Astrocyte of the cerebellum (primary cell): ENCODE measurements around the gene BCL3.
A peak's percentile ranks its signal among the peaks of the same experiment; 100 is the strongest.

Experiments used
- DNase-seq: peaks from one replicate; pipeline ENCODE4 v3.0.0-alpha.2; 2011; ENCODE audit warnings: low read depth
- H3K4me3 ChIP-seq: 2 replicates; pipeline ENCODE4 v1.5.1; 2011; ENCODE audit warnings: mild to moderate bottlenecking, low read depth, low read length, moderate library complexity
- in situ Hi-C: cut with HindIII; loops from 2 replicates; pipeline ENCODE4 v1.10.0; 2017; ENCODE audit warnings: low sequenced_read_pairs
- TF ChIP-seq, protein P1 (sequence below): IDR thresholded peaks from 2 replicates; pipeline ENCODE4 v1.5.1; 2012; ENCODE audit warnings: low read length, low read depth, moderate library complexity, mild to moderate bottlenecking; ENCODE audit errors: missing control alignments

BCL3 gene

DNA sequence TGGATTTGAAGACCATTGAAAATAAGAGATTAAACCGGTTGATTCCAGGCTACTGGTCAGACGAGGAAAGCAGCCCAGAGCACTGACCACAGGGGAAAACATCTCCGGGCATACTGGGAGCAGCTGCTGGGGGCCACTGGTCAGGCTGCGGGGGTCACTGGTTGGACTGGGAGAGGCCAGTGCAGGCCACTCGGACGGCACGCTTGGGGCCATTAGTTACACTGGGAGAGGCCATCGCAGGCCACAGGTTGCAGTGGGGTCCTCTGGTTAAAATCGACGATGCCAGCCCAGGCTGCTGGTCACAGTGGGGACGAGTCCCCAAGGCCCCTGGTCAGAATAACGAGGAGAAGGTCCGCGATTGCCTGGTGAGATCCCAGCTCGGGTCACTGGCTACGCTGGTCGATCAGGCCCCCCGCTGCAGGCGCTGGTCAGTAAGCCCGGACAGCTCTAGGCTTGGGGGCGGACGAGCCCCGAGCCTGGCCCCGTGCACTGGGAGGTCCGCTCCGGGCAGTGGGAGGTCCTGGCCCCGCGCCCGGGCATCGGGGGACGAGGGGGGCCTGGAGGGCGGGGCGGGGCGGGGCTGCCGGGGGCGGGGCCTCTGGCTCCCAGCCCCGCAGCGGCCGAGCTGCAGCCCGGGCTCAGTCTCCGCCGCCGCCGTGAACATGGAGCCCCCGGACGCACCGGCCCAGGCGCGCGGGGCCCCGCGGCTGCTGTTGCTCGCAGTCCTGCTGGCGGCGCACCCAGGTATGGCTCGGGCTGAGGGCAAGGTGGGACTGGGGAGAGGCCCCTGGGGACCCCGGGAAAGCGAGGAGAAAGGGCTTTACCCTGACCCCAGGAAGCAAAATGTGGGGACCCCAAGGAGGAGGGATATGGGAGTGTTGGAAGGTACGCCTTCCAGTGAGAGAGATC is 60.2 kb downstream of the BCL3 start, which contains the start of gene BCAM:
TSS of gene BCAM (plus strand) at position 641 of the 909 bp plus-strand sequence. CDS start at position 663, 22 bp downstream.
- H3K4me3 ChIP-seq = peak within 1 kb of the TSS; percentile 60
- TF ChIP-seq, protein P1, sequence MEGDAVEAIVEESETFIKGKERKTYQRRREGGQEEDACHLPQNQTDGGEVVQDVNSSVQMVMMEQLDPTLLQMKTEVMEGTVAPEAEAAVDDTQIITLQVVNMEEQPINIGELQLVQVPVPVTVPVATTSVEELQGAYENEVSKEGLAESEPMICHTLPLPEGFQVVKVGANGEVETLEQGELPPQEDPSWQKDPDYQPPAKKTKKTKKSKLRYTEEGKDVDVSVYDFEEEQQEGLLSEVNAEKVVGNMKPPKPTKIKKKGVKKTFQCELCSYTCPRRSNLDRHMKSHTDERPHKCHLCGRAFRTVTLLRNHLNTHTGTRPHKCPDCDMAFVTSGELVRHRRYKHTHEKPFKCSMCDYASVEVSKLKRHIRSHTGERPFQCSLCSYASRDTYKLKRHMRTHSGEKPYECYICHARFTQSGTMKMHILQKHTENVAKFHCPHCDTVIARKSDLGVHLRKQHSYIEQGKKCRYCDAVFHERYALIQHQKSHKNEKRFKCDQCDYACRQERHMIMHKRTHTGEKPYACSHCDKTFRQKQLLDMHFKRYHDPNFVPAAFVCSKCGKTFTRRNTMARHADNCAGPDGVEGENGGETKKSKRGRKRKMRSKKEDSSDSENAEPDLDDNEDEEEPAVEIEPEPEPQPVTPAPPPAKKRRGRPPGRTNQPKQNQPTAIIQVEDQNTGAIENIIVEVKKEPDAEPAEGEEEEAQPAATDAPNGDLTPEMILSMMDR = no peak
- in situ Hi-C loops = no loop called here
- DNase-seq = no peak
